ENCODE measurements around the gene BMP15.

Gene BMP15

GRCh38 chrX:50910685-50911176, at the start of gene BMP15:
Gene BMP15 (plus strand): TSS chrX:50910735. CDS start chrX:50910784, 49 bp downstream.
- DNase-seq (ENCODE audit: low spot score) = no peak

- DNase-seq (ENCODE audit: low spot score) = no peak
Observed at GRCh38 chrX:50863471-50863870, 47.1 kb upstream of the BMP15 start.

- no peak for DNase-seq (ENCODE audit: low spot score)
Observed at GRCh38 chrX:50865311-50865710, 45.2 kb upstream of the BMP15 start.

- DNase-seq (ENCODE audit: low spot score) = no peak
Observed at GRCh38 chrX:50871922-50872453, 38.5 kb upstream of the BMP15 start.

- no peak for DNase-seq (ENCODE audit: low spot score)
Observed at GRCh38 chrX:50874876-50875275, 35.7 kb upstream of the BMP15 start.

GRCh38 chrX:50876551-50876950, 34.0 kb upstream of the BMP15 start:
- DNase-seq (ENCODE audit: low spot score) = no peak

- no peak for DNase-seq (ENCODE audit: low spot score)
Observed at GRCh38 chrX:50877310-50877709, 33.2 kb upstream of the BMP15 start.

- no peak for DNase-seq (ENCODE audit: low spot score)
Observed at GRCh38 chrX:50881028-50881427, 29.5 kb upstream of the BMP15 start.

- no peak for DNase-seq (ENCODE audit: low spot score)
Observed at GRCh38 chrX:50888884-50889283, 21.7 kb upstream of the BMP15 start.

GRCh38 chrX:50889582-50889981, 21.0 kb upstream of the BMP15 start:
- DNase-seq (ENCODE audit: low spot score) = no peak

- no peak for DNase-seq (ENCODE audit: low spot score)
Observed at GRCh38 chrX:50893047-50893446, 17.5 kb upstream of the BMP15 start.

- no peak for DNase-seq (ENCODE audit: low spot score)
Observed at GRCh38 chrX:50893466-50893865, 17.1 kb upstream of the BMP15 start.

GRCh38 chrX:50905334-50905733, 5.2 kb upstream of the BMP15 start:
- peak; percentile 16 for DNase-seq (ENCODE audit: low spot score)

GRCh38 chrX:50913520-50913919, 3.0 kb downstream of the BMP15 start:
- no peak for DNase-seq (ENCODE audit: low spot score)

- no peak for DNase-seq (ENCODE audit: low spot score)
Observed at GRCh38 chrX:50920132-50920531, 9.6 kb downstream of the BMP15 start.

- no peak for DNase-seq (ENCODE audit: low spot score)
Observed at GRCh38 chrX:50927127-50927526, 16.6 kb downstream of the BMP15 start.

GRCh38 chrX:50941638-50942037, 31.1 kb downstream of the BMP15 start:
- DNase-seq (ENCODE audit: low spot score) = peak; percentile 1

- no peak for DNase-seq (ENCODE audit: low spot score)
Observed at GRCh38 chrX:50942471-50942870, 31.9 kb downstream of the BMP15 start.

GRCh38 chrX:50952406-50952805, 41.9 kb downstream of the BMP15 start:
- DNase-seq (ENCODE audit: low spot score) = no peak

GRCh38 chrX:50953832-50954231, 43.3 kb downstream of the BMP15 start:
- no peak for DNase-seq (ENCODE audit: low spot score)

GRCh38 chrX:50962156-50962555, 51.6 kb downstream of the BMP15 start:
- no peak for DNase-seq (ENCODE audit: low spot score)

GRCh38 chrX:50963842-50964241, 53.3 kb downstream of the BMP15 start:
- DNase-seq (ENCODE audit: low spot score) = no peak
